SKM-1 (cell line): ENCODE measurements around the gene GPR25.

Source experiments
- DNase-seq: peaks from one replicate; lab custom pipeline; 2025; ENCODE audit not compliant: unreplicated experiment; lab: John Stamatoyannopoulos, UW

The GPR25 gene

GRCh38 chr1:200873116-200873670 is 412 bp downstream of the GPR25 start:
- no peak for DNase-seq

DNA sequence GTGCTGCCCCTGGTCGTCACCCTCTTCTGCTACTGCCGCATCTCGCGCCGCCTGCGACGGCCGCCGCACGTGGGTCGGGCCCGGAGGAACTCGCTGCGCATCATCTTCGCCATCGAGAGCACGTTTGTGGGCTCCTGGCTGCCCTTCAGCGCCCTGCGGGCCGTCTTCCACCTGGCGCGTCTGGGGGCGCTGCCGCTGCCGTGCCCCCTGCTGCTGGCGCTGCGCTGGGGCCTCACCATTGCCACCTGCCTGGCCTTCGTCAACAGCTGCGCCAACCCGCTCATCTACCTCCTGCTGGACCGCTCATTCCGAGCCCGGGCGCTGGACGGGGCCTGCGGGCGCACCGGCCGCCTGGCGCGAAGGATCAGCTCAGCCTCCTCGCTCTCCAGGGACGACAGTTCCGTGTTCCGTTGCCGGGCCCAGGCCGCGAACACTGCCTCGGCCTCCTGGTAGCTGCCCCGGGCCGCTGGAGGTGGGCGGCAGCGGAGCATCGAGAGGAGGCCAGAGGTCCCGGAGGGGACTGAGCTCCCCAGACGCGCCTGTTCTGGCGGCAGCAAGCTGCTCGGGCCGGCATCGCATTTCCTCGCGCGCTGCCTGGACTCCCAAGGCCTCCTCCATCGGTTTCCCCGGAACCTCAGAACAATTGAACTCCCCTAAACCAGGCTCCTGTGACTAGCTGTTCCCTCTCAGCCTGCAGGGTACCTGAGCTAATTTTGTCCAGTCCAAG is 1.1 kb downstream of the GPR25 start:
- no peak for DNase-seq

DNA sequence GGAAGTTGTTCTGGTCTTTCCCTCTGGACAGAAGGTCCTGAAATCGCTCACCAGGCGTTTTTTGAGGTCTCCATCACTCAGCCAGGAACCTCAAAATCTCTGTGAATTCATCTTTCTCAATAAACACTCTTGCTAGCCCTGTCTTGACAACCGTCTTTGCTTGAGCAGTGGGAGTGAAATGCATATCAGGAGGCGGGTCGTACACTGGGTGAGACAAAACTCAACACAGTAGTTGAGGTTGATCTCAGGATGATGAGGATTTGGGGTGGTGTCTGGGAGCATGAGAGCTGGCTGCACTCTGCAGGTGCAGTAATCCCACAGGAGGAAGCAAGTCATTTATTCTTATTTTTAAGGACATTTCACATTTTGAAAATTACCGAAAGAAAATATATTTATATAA is 1.9 kb downstream of the GPR25 start:
- DNase-seq: no peak

DNA sequence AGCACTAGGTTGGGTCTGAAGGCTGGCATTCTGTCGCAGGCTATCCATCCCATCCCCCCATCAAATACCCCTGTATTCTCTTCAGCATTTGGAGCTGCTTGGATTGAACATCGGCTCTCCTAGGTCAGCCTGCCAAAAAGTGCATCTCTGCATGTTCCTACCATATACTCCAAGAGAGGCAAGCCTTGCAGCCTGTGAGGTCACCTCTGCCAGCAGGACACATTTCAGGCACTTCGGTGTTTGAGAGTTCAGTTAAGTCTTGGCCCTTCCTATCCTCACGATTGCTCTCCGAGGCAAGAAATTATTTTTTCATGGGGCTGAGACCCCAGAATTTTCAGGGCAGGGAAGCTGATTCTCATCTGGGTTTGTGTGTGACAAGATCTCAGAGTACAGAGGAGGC is 2.6 kb downstream of the GPR25 start:
- no peak for DNase-seq

DNA sequence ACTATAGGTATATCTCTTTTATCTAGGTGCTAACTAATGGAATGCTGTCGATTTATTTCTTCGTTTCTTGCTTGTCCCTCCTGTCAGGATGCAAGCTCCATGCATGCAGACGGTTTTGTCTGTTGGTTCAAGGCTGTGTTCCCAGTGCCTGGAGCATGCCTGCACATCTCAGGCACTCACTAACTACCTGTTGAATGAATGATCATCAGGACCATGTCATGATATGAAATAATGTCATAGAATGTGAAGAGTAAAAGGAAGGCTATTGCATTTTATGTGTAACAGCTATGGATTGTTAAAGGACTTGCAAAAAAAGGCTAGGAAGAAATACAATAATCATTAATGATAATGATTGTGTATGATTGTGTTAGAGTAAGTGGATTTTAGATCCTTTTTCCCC is 4.2 kb downstream of the GPR25 start:
- no peak for DNase-seq

DNA sequence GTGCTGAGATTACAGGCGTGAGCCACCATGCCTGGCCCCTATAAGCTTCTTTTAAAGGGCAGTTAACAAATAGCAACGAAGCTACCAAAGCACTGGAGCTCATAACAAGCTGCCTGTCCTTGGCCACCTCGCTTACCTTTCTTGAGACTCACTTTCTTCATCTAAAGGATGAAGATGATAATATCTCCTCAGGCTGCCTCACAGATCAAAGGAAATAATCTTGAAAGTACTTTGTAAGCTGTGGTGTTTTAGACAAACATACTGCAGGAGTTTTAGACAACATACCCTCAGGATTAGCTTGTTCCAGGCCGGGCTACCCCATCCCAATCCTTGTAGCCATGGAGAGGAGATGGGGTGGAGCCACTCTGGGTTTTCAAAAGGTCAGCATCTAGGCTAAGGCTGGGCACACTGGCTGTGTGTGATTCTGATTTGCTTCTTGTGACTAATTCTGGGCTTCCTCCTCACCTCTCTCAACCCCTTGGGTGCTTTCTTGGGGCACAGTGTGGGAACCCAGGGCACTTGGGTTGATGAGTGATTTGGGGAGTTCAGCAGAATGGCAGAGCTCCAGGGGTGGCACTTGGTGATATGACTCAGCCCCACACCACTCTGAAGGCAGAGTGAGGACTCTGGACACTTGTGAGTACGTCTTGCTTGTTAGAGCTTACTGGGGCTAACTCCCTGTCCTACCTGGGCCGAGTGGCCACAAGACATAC is 5.2 kb downstream of the GPR25 start:
- no peak for DNase-seq

DNA sequence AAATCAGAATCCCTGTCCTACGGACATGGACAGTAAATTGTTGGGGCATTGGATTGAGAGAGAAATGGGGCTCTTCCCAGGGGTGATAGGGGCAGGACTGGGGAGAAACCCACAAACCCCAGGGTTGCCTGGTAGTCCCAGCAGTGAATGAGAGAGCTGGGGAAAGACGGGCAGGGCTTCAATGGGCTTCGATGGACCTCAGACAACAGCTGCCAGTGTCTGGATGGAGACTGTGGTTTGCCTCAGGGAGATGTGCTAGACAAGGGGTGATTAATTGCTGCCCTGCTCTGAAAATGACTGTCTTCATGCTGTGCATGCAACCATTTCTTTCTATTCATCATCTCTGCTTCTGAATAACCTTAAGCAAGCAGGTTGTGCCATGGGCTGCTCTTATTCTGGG is 7.4 kb downstream of the GPR25 start:
- no peak for DNase-seq

DNA sequence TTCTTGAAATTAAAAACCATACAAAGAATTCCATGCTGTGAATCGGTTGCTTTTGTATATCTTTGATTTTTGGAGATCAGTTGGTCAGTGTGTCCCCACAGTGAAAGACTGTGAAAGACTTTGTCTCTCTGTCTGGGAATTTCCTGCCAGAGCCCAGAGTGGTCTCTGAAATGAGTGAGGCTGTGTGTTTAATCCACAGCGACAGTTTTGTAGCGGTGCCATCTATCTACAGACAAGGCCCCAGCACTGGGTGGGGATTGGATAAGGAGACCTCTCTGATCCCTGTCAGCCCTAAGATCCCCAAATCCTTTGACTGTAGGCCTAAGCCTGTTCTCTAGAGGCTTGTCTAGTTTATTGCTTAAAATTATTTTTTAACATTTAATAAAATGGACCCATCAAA is 10.3 kb downstream of the GPR25 start:
- DNase-seq: no peak

GRCh38 chr1:200885623-200886402 is 13.0 kb downstream of the GPR25 start:
- no peak for DNase-seq

GRCh38 chr1:200886594-200886993 is 13.8 kb downstream of the GPR25 start:
- no peak for DNase-seq

GRCh38 chr1:200887036-200887435 is 14.3 kb downstream of the GPR25 start:
- DNase-seq: no peak

GRCh38 chr1:200887772-200888348 is 15.1 kb downstream of the GPR25 start:
- DNase-seq: no peak

- peak; percentile 99 for DNase-seq
These were observed 15.6 kb downstream of the GPR25 start for GRCh38 chr1:200888349-200888838.

DNA sequence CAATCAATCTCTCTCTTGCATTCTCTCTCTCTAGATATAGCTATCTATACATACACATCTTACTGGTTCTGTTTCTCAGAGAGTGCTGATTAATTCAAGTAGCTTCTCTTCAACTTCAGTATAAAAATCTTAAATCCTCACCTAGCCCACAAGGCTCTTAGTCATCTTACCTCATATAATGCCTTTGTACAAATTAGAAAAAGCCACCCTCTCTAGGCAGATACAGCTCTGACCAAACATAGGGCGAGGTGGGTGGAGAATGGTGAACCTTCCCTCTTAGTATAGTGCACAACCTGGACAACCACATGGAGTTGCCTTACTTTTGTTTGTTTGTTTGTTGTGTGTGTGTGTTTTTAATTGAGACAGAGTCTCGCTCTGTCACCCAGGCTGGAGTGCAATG is 16.8 kb downstream of the GPR25 start:
- no peak for DNase-seq

- DNase-seq: no peak
These were observed 17.2 kb downstream of the GPR25 start for GRCh38 chr1:200890027-200890426.

DNA sequence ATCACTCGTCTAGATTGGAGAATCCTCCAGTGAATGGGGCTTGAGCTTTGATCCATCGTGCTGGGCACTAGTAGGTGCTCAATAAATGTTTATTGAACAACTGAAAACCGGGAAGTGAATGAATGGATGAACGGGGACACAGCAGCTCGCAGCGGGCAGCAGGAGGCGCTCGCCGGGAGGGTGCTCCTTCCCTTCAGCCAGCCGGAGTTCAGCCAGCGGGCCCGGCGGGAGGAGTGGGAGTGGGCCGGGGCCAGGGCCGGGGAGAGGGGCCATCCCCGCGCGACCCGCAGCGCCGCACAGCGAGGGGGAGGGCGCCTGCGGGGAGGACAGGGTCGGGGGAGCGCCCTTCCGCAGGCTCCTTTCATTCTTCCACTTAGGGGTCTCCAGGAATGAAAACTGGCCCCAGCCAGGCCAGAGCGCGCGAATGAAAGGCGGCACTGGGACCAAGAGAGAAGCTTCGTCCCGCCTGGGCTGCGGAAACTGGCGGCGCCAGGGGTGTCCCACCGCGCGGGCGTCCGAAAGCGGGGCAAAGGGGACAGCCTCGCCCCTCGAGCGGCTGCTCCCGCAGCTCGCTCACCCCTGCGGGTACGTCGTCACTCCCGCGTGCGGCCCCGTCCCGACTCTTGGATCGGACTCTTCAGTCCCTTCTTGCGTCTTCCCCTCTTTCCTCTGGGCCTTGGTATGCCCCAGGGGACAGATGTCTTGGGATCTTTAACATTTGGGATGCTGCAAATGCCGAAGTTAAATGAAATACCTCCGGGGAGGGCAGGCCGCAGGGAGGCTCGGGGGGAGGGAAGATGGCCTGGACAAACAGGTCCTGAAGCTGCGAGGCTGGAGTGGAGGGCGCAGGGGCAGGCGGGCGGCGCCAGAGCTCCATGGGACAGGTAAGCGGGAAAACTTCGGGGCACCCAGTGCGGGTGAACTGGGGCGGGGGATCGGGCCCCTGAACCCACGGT is 18.3 kb downstream of the GPR25 start:
- no peak for DNase-seq

DNA sequence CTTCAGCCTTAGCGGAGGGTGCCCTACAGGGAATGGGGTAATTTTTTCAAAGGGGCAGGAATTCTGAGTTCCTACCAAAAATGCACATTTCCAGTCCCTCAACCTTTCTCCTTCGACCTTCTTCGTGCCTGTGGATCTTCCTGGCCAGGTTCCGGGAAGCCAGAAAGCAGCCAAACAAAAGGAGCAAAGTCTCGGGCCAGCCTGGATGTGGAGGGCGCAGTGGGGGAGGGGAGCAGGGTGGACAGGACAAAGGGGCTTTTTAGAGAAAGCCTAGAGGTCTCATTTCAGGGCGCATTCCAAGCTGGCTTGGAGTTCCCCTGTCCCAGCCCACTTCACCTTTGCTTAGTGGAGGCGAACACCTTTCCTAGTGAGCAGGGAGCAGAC is 19.0 kb downstream of the GPR25 start:
- DNase-seq: no peak

DNA sequence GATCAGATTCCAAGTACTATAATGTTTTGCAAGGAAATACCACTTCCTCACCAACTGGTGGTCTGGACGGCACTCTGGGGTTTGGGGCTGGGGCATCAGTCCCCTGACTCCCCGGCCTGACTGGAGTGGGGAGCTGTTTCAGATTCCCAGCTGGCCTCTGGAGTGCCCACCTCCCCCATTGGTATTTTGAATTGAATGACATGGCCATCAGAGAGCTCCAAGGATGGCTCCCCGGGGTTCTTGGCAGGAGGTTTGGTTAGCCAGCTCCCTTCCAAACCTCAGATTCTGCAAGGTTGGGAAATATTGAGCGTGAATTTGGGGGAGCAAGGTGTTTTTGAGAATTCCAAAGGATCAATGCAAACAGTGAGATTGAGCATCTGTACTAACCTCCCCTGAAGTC is 19.8 kb downstream of the GPR25 start:
- DNase-seq: no peak

GRCh38 chr1:200892958-200893357 is 20.2 kb downstream of the GPR25 start:
- DNase-seq: no peak

DNA sequence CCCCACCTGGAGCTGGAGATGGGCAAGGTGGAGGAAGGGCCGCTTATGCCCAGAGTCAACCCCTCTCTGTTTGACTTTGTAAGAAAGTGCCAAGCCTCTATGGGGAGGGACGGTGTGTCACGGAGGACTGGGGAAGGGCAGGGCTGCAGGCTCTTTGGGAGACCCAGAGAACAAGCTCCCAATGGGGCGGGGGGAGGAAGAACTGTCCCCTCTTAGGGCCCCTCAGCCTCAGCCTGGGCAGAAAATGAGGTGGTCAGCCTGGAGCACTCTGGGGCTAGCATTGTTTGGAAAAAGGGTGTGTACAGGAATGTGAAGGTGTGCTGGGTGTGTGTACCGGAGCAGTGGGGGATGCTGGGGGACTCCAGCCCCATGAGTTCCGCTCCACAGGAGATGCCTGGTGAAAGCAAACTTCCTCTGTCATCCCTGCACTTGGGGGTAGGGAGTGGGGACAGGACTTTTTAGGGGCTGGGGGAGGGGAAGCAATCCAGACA is 20.7 kb downstream of the GPR25 start:
- DNase-seq: no peak
